Progenitor cell of endocrine pancreas (in vitro differentiated cells): Measurements from ENCODE around the gene RUFY2. TPM values are rescaled to one million over a fixed set of nuclear protein-coding genes. Genes with fewer than 3 reads are reported as not detected.
A peak's percentile ranks its signal among the peaks of the same experiment; 100 is the strongest.
"Not testable (repeated sequence)": the region's sequence is repeated elsewhere in the genome, so short reads cannot be mapped to it uniquely, and the experiment has no call there.

Source experiments
- DNase-seq: peaks from one replicate; pipeline ENCODE4 v3.0.0; 2021; ENCODE audit warnings: low spot score; ENCODE audit not compliant: unreplicated experiment
- H3K27ac Mint-ChIP-seq: 2 replicates; pipeline ENCODE4 v1.8.0; 2021; ENCODE audit warnings: mild to moderate bottlenecking, moderate library complexity, mixed read lengths
- H3K27me3 Mint-ChIP-seq: 2 replicates; pipeline ENCODE4 v1.8.0; 2021; ENCODE audit warnings: mixed read lengths
- H3K36me3 Mint-ChIP-seq: 2 replicates; pipeline ENCODE4 v1.8.0; 2022; ENCODE audit warnings: mixed read lengths; ENCODE audit not compliant: insufficient read depth
- H3K4me1 Mint-ChIP-seq: 2 replicates; pipeline ENCODE4 v1.8.0; 2021; ENCODE audit warnings: low read depth, mixed read lengths
- H3K4me3 Mint-ChIP-seq: 2 replicates; pipeline ENCODE4 v1.8.0; 2021; ENCODE audit warnings: low read depth, mild to moderate bottlenecking, moderate library complexity, mixed read lengths
- H3K9me3 Mint-ChIP-seq: 2 replicates; pipeline ENCODE4 v1.8.0; 2021; ENCODE audit warnings: low read depth, mixed read lengths
- long read RNA-seq: library from polyadenylated mRNA; unstranded; transcript quantifications from one replicate; pipeline ENCODE4 v2.0.0, GENCODE V29; 2020
- total RNA-seq: library from RNA; stranded (reverse); gene quantifications from 2 replicates; pipeline ENCODE4 v1.2.1, GENCODE V29; 2021
- TF ChIP-seq, protein P1 (sequence below): fragments of 200-600 bp; sonication (generic); IDR thresholded peaks from one replicate; pipeline ENCODE4 v1.5.0; 2021; ENCODE audit warnings: antibody characterized with exemption, mild to moderate bottlenecking; ENCODE audit not compliant: unreplicated experiment

Gene RUFY2, protein sequence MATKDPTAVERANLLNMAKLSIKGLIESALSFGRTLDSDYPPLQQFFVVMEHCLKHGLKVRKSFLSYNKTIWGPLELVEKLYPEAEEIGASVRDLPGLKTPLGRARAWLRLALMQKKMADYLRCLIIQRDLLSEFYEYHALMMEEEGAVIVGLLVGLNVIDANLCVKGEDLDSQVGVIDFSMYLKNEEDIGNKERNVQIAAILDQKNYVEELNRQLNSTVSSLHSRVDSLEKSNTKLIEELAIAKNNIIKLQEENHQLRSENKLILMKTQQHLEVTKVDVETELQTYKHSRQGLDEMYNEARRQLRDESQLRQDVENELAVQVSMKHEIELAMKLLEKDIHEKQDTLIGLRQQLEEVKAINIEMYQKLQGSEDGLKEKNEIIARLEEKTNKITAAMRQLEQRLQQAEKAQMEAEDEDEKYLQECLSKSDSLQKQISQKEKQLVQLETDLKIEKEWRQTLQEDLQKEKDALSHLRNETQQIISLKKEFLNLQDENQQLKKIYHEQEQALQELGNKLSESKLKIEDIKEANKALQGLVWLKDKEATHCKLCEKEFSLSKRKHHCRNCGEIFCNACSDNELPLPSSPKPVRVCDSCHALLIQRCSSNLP
- total RNA-seq, result 32.5 and 34.2 TPM in 2 replicates
- long read RNA-seq, partial matches to known transcripts, result 13 of 29 reads
- long read RNA-seq, other reads (novel, unspliced or antisense), result 14 of 29 reads

DNA sequence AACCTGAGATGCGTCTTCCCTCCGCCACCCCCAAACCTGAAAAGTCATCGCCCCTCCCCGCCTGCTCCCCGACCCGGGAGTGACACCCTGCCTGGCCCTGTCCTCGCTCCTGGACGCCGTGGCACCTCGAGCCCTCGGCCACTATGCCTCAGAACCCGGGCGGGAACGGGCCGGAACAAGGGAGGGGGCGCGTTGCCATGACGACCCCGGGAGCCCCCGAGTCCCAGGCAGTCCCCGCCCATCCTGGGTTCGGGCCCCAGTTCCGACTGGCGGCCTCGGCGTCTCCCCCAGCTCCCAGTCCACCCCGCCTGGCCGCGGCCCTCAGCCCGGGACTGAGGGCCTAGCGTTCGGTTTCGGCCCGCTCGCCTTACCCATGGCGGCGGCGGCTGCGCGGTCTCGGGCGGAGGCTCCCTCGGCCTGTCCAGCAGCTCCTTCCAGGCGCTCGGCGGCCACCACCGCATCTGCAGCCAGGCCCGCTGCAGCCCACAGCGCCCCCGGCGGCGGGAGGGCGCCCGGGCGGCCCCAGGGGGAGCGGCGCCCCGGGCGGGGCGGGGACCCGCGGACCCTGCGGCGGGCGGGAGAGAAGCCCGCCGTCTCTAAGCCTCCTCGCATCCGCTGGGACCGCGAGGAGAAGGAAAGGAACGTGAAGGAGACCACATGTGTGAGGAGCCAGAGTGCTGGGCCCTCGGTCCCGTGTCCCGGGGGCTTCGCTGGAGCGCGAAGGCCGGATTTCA, at the start of gene RUFY2:
Gene RUFY2, minus strand, starts transcription at position 463 of the 734 bp plus-strand sequence. Its CDS starts 88 bp downstream, at position 375.
- peak within 1 kb of the TSS; percentile 91 for H3K4me3 Mint-ChIP-seq
- no peaks in the 10 kb centered on the region for H3K9me3 Mint-ChIP-seq
- H3K36me3 Mint-ChIP-seq, result no peaks in the 10 kb centered on the region
- peak within 1 kb of the TSS; percentile 98 for H3K27ac Mint-ChIP-seq
- H3K4me1 Mint-ChIP-seq, result peaks cover 14% of the 10 kb centered on the region
- TF ChIP-seq, protein P1, sequence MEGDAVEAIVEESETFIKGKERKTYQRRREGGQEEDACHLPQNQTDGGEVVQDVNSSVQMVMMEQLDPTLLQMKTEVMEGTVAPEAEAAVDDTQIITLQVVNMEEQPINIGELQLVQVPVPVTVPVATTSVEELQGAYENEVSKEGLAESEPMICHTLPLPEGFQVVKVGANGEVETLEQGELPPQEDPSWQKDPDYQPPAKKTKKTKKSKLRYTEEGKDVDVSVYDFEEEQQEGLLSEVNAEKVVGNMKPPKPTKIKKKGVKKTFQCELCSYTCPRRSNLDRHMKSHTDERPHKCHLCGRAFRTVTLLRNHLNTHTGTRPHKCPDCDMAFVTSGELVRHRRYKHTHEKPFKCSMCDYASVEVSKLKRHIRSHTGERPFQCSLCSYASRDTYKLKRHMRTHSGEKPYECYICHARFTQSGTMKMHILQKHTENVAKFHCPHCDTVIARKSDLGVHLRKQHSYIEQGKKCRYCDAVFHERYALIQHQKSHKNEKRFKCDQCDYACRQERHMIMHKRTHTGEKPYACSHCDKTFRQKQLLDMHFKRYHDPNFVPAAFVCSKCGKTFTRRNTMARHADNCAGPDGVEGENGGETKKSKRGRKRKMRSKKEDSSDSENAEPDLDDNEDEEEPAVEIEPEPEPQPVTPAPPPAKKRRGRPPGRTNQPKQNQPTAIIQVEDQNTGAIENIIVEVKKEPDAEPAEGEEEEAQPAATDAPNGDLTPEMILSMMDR, result peak; percentile 89
- DNase-seq, result peak; percentile 82
- no peaks in the 10 kb centered on the region for H3K27me3 Mint-ChIP-seq

GRCh38 chr10:68449698-68450097, 42.6 kb upstream of the RUFY2 start:
- not testable (repeated sequence) for DNase-seq, H3K27me3 Mint-ChIP-seq, H3K27ac Mint-ChIP-seq, H3K9me3 Mint-ChIP-seq, H3K4me3 Mint-ChIP-seq, H3K4me1 Mint-ChIP-seq
- peaks cover 16% of the 10 kb centered on the region for H3K36me3 Mint-ChIP-seq

DNA sequence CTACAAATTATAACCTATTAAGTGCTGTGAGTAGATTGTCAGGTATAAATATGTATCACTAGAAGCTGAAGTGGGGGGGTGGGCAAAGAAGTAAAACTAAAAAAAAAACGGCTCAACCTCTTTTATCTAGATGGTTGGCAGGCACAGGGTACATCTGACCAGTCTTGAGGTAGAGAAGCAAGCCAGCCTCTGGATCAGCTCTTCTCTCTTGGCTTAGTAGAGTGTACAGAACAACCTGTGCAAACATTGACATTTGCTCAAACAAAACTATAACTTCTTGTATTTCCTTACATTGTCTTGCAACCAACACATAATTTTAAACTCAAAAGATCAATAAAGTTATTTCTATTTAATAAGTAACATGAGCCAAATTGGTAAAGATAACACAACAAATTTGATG, 39.1 kb upstream of the RUFY2 start:
- Mint-ChIP-seq H3K4me3 (no peak overlapping the region), H3K27ac (no peak overlapping the region), H3K36me3 (peaks cover 11% of the 10 kb centered on the region)

GRCh38 chr10:68442971-68443370, 35.9 kb upstream of the RUFY2 start:
- no peaks in the 10 kb centered on the region for H3K27me3 Mint-ChIP-seq
- peaks cover 5% of the 10 kb centered on the region for H3K36me3 Mint-ChIP-seq
- H3K27ac Mint-ChIP-seq, result no peak overlapping the region
- H3K4me1 Mint-ChIP-seq, result no peaks in the 10 kb centered on the region
- DNase-seq, result no peak
- TF ChIP-seq, protein P1, result no peak
- H3K4me3 Mint-ChIP-seq, result no peak overlapping the region
- no peaks in the 10 kb centered on the region for H3K9me3 Mint-ChIP-seq

More for the DNA sequence above, 39.1 kb upstream of the RUFY2 start:
- TF ChIP-seq, protein P1, result no peak
- H3K9me3 Mint-ChIP-seq, result no peaks in the 10 kb centered on the region
- no peaks in the 10 kb centered on the region for H3K27me3 Mint-ChIP-seq
- DNase-seq, result no peak
- no peaks in the 10 kb centered on the region for H3K4me1 Mint-ChIP-seq

DNA sequence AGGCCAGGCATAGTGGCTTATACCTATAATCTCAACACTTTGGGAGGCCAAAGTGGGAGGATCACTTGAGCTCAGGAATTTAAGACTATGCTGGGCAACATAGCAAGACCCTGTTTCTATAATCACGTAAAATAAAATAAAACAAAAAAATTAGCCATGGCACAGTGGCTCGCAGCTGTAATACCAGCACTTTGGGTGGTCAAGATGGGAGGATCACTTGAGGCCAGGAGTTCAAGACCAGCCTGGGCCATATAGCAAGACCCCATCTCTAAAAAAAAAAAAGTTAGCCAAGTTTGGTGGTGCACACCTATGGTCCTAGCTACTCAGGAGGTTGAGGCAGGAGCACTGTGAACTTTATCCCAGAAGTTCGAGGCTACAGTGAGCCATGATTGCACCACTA, 33.8 kb upstream of the RUFY2 start:
- H3K36me3 Mint-ChIP-seq, result peaks cover 5% of the 10 kb centered on the region
- no peaks in the 10 kb centered on the region for H3K4me1 Mint-ChIP-seq
- H3K9me3 Mint-ChIP-seq, result no peaks in the 10 kb centered on the region
- no peak for DNase-seq
- H3K27me3 Mint-ChIP-seq, result no peaks in the 10 kb centered on the region
- TF ChIP-seq, protein P1, result no peak
- H3K4me3 Mint-ChIP-seq, result no peak overlapping the region
- H3K27ac Mint-ChIP-seq, result no peak overlapping the region
